AML-193 (cell line): Measurements from ENCODE around the gene SLFN5.
"Not testable (repeated sequence)": the region's sequence is repeated elsewhere in the genome, so short reads cannot be mapped to it uniquely, and the experiment has no call there.

ENCODE experiments used
- DNase-seq, 2 experiments: peaks; one replicate each; lab custom pipeline; 2025; lab: John Stamatoyannopoulos, UW

The SLFN5 gene

GRCh38 chr17:35242805-35243560 is at the start of gene SLFN5:
Gene SLFN5, plus strand, starts transcription at chr17:35243072. Its CDS starts 15,619 bp downstream, at chr17:35258691.
- peak; percentile 55 to 67 for DNase-seq

DNA sequence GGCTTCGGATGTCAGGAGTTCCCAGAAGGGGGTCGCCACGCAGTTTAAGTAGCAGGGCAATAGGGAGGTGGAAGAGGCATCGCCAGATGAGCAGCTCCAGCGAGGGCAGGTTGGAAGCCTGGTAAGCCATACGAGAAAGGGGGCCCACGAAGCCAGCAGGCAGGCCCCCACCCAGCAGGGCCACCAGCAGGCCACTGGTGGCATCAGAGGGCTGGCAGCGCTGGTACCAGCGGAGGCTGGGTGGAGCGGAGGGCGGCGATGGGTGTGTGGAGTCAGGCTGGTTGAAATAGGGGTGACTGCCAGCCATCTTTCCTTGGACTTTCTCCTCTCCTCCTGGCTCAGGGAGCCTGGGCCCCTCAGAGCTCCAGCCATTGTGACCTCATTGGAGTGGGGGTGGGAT is 48.9 kb upstream of the SLFN5 start, which contains the start of gene SLC35G3:
Gene SLC35G3, minus strand, starts transcription at position 393 of the 400 bp plus-strand sequence. Its CDS starts 86 bp downstream, at position 307.
- DNase-seq, result not testable (repeated sequence)

GRCh38 chr17:35195062-35195461 is 47.8 kb upstream of the SLFN5 start:
- DNase-seq, result not testable (repeated sequence)

DNA sequence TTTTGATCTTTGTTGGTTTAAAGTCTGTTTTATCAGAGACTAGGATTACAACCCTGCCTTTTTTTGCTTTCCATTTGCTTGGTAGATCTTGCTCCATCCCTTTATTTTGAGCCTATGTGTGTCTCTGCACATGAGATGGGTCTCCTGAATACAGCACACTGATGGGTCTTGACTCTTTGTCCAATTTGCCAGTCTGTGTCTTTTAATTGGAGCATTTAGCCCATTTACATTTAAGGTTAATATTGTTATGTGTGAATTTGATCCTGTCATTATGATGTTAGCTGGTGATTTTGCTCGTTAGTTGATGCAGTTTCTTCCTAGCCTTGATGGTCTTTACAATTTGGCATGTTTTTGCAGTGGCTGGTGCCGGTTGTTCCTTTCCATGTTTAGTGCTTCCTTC is 40.3 kb upstream of the SLFN5 start:
- DNase-seq, result not testable (repeated sequence)

DNA sequence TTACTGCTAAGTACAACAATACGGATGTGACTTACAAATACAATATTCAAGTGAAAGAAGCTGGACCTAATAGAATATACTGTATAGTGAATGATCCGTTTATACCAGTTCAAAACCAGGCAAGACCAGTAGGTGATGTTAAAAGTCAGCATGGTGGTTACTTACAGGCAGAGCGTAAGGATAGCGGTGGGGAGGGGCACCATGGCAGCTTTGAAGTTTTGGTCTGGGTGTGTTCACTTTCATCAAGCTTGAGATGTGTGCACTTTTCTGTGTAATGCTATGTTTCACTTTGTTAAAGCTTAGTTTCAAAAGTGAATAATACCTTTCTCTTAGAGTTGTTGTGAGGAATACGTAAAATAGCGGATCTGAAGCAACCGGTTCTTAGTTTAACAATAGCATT is 32.1 kb upstream of the SLFN5 start:
- DNase-seq, result no peak

GRCh38 chr17:35212668-35213067 is 30.2 kb upstream of the SLFN5 start:
- DNase-seq, result no peak

DNA sequence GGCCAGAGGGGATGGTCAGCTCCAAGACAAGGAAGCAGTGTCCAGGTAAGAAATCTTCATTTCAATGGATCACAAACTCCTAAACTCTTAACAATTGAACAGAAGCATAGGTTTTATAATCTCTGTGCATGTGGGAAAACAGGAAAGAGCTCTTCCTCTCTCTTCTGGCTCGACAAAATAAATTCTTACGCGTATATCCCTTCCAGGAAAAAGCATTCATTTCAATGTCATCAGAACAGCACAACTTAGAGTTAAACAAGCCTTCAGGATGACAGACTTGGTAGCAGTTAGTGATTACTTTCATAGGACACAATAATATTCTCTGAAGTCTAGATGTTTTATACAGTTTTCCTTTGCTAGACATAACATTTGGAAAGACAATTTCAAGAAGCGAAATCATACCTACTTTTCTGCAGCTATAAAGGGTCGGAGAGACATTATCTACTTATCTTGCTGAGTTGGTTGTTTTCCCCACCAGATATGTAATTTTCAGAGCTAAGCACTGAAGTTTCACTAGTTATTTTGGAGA is 29.4 kb upstream of the SLFN5 start:
- no peak for DNase-seq

GRCh38 chr17:35214192-35214591 is 28.7 kb upstream of the SLFN5 start:
- no peak for DNase-seq

GRCh38 chr17:35214631-35215273 is 28.1 kb upstream of the SLFN5 start:
- no peak for DNase-seq

GRCh38 chr17:35217107-35217506 is 25.8 kb upstream of the SLFN5 start:
- DNase-seq, result no peak

- no peak for DNase-seq
Measured at GRCh38 chr17:35218915-35219314, 24.0 kb upstream of the SLFN5 start.

DNA sequence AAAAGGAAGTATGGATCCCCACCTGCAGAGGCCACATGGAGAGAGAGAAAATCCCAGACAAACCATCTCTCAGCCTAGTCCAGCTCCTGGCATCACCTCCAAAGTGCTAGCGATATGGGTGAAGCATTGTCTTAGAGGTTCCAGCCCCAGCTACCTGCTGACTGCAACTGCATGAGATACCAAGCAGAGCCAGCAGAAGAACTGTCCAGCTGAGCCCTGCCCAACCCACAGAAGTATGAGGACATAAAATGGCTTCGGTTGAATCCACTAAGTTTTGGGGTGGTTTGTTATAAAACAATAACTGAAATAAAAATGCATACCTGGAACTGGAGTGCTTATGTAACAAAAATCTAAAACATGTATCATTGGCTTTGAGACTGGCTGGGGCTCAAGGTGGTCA is 20.4 kb upstream of the SLFN5 start:
- no peak for DNase-seq

DNA sequence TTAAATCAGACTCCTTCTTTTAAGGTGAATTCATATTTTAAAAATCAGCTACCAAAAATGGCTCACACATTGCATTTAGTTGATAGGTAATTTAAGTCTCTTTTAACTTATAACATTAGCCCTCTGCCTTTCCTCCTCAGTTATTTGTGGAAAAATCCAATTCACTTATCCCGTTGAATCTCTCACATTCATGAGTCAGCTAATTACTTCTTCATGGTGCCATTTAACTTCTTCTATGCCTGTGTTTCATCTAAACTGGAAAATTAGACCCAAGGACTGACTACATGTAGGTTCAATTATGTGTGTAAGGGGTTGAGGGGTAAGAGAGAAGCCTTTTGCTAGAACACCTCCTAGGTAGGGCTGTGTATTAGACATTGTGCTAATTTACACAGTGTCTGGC is 18.4 kb upstream of the SLFN5 start:
- DNase-seq, result no peak

DNA sequence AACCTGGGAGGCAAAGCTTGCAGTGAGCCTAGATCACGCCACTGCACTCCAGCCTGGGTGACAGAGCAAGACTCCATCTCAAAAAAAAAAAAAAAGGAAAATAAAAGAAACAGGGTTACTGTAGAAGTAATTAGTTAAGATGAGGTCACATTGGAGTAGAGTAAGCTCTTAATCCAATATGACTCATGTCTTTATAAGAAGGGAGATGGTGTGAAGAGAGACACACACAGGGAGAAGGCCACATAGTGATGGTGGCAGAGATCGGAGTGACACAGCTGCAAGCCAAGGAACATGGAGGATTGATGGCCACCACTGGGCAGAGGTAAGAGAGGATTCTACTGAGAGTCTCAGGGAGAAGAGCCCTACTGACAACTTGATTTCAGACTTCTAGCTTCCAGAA is 15.3 kb upstream of the SLFN5 start:
- no peak for DNase-seq

GRCh38 chr17:35229638-35230037 is 13.2 kb upstream of the SLFN5 start:
- DNase-seq, result no peak

GRCh38 chr17:35234315-35234714 is 8.6 kb upstream of the SLFN5 start:
- not testable (repeated sequence) for DNase-seq

DNA sequence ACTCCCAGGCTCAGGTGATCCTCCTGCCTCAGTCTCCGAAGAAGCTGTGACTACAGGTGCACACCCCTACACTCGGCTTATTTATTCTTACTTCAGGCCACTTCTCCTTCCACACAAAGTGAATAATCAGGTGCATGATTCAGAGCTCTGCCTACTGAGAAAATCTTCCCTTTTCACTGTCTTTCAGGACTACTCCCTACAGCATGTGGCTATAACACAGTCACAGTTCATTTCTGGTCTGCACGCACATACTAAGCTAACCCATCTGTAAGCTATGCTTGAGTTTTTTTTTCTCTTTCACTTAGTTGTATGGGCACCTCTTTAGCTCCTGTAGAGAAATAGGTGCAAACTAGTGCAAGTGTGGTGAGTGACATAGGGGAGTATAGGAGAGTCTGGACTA is 7.6 kb upstream of the SLFN5 start:
- no peak for DNase-seq

DNA sequence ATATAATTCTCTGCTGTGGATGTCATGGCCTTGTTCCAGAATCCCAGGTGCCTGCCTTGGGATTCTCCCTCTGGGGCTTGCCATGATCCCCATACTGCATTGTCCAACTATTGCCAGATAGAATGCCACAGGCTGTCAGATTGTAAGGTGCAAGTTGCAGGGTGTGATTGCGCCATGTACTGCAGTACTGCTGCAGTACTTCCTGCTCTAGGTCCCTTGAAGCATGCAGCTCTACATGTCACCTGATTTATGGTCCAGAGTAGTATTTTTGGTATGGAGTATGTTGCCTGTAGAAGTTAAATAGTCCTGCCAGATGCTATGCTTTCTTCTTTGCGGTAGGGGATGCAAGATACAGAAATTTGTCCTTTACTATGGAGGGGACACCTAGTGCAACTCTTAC is 7.0 kb upstream of the SLFN5 start:
- DNase-seq, result peak in 1 of 2 experiments; percentile 13

DNA sequence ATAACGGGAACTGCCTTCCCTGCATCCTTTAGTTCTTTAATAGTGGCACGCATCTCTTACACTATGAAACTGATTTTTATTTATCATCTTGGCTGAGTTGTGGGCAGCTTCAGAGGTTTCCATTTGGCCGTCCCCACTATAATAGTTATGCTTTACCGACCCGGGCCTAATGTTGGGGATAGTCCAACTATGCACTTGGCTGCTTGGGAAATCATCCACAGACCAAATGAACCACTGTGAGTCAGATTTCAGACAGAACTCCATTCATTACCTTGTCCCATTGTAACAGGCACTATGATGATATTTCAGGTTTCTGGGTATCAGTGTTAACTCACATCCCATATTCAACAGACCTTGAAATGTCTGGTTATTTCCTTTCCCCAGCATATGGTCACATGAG is 6.1 kb upstream of the SLFN5 start:
- DNase-seq, result no peak

GRCh38 chr17:35238821-35239220 is 4.1 kb upstream of the SLFN5 start:
- no peak for DNase-seq

DNA sequence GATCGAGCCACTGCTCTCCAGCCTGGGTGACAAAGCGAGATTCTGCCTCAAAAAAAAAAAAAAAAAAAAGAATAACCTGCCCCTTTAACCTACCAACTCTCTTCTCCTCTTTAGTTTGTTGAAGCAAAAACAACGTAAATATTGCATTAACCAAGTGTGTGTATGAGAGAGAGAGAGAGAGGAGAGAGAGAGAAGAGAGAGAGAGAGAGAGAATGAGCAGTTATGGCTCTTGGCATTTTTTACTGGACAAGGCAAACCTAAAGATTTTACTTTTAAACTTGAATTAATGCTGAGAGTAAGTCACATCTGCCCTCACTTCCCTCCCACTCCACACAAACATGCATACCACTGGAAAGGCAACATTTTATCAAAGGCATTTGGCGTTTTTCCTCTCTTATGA is 3.0 kb upstream of the SLFN5 start:
- no peak for DNase-seq

- DNase-seq, result no peak
Measured at GRCh38 chr17:35240861-35241260, 2.0 kb upstream of the SLFN5 start.

GRCh38 chr17:35241520-35241919 is 1.4 kb upstream of the SLFN5 start:
- DNase-seq, result no peak
